ENCODE measurements around the gene PPP2R3B.
"Not testable (repeated sequence)": the region's sequence is repeated elsewhere in the genome, so short reads cannot be mapped to it uniquely, and the experiment has no call there.

Gene PPP2R3B, protein sequence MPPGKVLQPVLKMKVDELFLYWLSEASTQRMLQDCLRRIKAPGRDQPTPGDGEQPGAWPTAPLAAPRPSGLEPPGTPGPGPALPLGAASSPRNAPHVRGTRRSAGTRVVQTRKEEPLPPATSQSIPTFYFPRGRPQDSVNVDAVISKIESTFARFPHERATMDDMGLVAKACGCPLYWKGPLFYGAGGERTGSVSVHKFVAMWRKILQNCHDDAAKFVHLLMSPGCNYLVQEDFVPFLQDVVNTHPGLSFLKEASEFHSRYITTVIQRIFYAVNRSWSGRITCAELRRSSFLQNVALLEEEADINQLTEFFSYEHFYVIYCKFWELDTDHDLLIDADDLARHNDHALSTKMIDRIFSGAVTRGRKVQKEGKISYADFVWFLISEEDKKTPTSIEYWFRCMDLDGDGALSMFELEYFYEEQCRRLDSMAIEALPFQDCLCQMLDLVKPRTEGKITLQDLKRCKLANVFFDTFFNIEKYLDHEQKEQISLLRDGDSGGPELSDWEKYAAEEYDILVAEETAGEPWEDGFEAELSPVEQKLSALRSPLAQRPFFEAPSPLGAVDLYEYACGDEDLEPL

DNA sequence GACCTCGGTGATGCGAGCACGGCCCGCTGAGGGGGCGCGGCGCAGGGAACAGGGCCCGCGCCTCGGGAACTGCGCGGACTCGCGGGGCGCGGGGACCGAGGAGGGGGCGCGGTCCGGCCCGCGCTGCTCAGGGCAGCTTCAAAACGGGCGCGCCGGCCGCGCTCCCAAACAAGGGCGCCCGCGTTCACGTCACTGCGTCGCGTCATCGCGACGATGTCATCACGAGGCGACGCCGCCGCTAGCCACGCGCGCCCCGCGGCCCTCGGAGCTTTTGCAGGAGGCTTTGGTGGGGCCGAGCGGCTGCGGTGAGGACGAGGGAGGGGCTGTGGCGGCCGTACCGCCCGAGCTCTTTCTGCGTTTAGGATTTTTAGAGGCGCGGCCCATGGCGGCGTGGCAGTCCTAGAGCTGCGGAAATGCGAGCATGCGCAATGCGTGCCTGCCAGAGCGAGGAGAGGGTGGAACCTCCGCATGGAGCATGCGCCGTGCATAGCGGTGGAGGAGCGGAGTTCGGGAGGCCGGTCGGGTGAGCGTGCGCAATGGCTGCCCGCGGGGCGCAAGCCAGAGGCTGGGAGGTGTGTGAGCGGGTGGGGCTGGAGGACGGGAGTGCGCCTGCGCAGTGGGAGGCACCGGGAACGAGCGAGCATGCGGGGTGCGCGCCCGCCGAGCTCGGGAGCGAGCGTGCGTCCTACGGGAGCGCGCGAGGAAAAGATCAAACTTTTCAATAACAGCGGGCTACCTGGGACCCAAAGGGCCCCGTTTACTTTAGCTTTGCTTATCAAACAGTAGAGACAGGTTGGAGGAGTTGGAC, at the start of gene PPP2R3B:
Gene PPP2R3B (minus strand): TSS at position 140 of the 808 bp plus-strand sequence. CDS start 216 bp downstream, outside the sequence.
- DNase-seq, result no peak

DNA sequence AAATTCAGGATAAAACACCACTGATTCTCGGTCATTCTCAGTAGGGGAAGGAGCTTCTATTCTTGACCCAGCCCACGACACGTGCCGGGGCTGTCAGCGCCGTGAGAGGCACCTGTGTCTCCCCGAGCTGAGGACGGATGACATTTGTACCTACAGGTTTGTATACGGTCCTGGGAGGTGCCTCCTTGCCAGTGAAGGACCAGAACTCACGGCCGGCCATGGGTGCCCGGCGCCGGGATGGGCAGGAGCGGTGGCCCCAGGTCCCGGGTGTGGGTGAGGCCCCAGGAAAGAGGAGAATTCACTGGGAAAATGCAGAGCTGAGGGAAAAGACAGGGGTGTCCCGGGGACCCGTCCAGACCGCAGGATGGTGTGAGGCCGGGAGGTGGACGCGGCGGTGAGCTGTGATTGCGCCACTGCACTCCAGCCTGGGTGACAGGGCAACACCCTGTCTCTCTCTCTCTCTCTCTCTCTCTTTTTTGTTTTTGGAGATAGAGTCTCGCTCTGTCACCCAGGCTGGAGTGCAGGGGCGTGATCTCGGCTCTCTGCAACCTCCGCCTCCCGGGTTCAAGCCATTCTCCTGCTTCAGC, 48.9 kb upstream of the PPP2R3B start:
- no peak for DNase-seq

DNA sequence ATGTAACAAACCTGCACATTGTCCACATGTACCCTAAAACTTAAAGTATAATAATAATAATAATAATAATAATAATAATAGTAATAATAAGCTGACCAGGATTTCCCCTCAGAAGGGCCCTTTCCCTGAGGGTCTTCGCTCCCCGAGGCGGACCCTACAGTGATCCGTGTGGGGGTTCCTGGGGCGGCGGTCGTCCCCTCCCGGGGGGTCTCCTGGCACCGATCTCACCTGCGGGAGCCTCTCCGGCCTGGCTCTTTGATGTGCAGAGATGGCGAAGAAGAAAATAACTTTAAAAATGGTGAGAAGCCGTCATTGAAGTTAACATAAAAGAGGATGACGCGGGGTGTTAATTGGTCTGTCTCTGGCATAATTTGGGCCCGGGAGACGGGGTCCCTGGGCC, 48.2 kb upstream of the PPP2R3B start:
- DNase-seq, result no peak

DNA sequence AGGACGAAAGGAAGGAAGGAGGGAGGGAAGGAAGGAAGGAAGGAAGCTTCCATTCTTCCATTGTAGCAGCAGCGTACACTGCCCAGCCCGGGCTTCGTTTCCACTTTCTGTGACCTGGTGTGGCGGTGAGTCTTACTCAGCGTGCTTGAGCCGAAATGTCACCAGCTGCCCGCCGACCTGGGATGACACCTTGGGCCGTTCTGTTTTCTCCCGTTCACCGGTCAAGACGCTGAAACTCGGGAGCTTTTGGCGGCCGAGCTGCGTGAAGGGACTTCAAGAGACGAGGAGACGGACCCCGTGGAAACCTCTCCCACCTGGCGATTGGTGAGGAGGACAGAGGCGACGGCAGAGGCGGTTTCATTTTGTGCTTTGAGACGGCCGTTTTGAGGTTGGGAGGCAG, 47.1 kb upstream of the PPP2R3B start:
- no peak for DNase-seq

DNA sequence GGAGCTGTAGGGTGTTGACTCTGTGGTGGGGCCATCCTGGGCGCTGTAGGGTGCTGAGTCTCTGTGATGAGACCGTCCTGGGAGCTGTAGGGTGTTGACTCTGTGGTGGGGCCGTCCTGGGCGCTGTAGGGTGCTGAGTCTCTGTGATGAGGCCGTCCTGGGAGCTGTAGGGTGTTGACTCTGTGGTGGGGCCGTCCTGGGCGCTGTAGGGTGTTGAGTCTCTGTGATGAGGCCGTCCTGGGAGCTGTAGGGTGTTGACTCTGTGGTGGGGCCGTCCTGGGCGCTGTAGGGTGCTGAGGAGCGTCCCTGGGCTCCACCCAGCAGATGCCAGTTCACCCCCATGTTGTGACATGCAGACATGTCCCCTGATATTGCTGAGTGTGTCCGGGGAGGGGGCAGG, 46.0 kb upstream of the PPP2R3B start:
- not testable (repeated sequence) for DNase-seq

DNA sequence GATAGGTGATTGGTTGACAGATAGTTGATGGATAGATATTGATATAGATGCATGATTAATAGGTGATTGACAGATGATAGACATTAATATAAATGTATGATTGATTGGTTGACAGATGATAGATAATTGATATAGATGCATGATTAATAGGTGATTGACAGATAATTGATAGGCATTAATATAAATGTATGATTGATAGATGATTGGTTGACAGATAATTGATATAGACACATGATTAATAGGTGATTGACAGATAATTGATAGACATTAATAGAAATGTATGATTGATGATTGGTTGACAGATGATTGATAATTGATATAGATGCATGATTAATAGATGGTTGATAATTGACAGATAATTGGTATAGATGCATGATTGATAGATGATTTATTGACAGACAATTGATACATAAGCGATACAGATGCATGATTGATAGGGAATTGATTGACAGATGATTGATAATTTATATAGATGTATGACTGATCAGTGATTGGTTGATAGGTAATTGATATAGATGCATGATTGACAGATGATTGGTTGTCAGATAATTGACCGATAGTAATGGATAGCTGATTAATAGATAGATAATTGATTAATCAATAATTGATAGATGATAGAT, 44.9 kb upstream of the PPP2R3B start:
- no peak for DNase-seq

DNA sequence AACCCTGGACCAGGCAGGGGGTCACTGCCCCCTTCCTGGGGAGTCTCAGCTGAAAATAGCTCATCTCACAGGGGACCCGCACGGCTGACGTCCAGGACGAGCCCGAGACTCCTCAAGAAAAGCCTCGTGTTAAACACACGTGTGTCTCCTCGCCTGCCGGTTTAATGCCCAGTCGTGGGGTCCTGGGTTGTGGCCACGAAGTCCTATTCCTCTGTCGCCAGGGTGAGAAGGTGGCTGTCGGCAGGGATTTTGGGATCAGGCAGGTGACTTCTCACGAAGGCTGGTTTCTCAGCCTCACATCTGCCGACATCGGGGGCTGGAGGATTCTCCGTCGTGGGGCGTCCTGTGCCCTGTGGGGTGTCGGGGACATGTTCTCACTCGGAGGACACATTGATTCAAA, 44.3 kb upstream of the PPP2R3B start:
- no peak for DNase-seq

DNA sequence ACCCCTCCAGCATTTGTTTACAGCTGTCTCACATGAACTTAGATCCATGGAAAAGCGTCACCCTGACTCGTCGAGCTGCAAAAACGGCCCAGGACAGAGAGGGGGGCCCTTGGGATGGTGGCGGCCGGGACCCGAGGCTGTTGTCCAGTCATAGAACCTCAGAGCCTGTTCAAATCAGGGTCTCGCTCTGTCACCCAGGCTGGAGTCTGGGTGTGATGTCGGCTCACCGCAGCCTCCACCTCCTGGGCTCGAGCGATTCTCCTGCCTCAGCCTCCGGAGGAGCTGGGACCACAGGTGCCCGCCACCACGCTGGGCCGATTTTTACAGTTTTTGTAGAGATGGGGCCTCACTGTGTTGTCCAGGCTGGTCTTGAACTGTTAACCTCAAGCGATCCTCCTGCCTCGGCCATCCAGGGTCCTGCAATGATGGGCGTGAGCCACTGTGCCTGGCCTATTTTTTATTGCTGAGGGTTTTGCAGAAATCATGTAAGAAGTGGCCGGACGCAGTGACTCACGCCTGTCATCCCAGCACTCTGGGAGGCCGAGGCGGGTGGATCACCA, 42.6 kb upstream of the PPP2R3B start:
- no peak for DNase-seq

DNA sequence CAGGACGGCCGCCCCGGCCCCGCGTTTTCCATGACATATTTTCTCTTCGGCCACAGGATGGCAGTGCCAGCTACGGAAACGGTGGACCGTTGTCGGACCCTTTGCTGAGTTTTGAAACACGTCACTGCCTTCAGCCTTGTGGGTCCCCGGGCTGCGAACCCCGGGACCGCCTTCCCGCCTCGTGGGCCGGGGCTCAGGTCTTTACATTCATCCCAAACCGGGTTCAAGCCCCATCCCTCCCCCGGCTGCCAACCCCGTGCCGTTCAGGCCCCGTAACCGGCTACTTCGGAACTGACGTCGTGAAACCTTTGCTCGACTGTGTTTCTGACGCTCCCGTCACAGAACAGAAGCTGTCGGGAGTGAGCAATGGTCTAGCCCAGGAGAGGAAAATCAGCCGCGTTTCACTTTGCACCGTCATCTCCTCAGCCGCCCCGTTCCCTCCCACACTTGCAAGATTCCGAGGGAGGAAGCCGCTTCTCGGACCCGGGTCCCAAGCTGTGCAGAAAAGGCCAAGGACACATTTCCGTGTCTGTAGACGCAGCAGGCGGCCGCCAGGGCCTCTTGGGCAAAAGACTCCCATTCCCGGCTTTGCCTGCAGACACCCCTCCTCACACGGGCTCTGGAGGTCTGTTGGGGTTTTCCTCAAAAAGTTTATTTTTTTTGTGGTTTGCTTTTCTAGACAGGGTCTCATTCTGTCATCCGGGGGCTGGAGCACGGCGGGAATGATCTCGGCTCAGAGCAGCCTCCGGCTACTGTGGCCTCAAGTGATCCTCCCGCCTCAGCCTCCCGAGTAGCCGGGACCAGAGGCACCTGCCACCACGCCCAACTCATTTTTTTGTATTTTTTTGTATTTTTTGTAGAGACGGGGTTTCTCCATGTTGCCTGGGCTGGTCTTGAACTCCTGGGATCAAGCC, 41.4 kb upstream of the PPP2R3B start:
- no peak for DNase-seq

DNA sequence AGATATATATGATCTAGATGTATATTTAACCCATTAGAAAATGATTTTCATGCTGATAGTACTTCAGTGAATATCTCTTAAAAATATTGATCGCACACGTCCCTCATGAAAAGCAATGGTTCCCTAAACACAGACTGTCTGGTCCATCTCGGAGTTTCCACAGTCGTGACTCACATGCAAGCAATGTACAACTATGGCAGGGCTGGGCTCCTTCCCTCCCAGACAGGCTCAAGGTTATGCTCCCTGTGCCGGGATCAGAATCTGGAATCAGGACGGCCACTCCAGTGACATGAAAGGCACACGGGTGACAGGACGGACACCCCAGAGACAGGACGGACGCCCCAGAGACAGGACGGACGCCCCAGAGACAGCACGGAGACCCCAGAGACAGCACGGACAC, 40.2 kb upstream of the PPP2R3B start:
- DNase-seq, result no peak

DNA sequence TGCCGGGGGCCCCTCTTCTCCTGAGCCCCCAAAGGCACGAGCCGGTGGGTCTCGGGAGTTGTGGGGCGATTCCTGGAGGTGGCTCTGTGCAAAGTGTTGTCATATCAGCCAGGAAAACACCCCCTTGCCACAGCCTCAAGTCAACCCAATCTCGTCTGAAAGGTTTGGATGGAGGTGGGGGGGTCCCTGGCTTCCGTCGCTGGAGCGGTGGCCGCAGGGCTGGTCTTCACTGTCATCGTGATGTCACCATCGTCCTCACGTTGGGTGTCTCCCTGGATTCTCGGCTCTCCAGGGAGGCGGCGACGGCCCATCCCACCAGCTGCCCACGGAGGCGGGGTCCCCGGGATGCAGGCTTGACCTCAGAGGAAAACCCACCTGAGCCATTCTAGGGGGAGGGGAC, 38.3 kb upstream of the PPP2R3B start:
- no peak for DNase-seq

DNA sequence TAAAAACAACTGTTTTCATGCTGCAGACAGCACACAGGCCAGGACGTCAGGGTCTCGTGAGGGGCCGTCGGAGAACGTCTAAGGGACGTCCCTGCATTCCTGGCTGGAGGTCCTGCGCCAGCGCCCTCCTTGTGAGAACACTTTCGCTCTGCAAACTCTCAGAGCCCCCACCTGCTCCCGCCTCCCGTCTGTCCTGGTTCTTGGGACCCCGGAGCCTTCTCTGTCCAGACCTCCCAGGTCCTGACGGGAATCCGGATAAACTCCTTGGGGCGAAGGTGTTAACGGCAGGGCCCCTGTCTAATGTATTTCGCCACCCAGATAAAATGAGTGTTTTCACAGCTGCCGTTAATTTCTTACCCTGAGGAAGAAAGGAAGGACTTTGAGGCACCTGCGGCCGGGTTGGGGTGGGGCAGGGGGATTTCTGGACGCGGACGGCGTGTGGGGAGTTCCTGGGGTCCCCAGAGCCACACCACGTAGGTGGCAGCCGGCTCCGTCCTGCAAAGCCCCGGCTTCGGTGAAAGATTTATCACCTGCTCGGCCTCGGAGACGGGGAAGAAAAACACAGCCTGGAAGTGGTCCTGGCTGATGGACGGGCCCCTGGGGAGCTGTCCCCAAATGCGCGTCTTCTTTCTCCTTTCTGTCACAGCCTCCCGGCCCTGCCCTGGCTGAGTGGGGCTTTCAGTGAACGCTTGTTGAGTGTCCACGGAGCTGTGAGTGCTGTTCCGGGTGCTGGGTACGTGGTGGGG, 35.1 kb upstream of the PPP2R3B start:
- DNase-seq, result no peak

DNA sequence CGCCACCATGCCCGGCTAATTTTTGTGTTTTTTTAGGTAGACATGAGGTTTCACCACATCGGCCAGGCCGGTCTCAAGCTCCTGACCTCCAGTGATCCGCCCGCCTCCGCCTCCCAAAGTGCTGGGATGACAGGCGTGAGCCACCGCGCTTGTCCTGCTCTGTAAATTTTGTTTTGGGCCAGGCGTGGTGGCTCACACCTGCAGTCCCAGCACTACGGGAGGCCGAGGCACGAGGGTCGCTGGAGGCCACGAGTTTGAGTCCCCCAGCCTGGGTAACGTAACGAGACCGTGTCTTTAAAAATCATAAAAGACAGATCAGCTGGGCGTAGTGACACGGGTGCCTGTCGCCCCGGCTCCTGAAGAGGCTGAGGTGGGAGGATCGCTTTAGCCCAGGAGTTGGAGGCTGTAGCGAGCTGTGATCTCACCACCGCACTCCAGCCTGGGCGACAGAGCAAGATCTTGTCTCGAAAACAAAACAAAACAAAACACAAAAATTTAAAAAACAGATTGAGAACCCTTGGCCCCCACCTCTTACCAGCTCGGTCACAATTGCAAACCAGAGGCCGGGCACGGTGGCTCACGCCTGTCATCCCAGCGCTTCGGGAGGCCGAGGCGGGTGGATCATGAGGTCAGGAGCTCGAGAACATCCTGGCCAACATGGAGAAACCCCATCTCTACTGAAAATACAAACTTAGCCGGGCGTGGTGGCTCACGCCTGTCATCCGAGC, 34.0 kb upstream of the PPP2R3B start:
- no peak for DNase-seq

DNA sequence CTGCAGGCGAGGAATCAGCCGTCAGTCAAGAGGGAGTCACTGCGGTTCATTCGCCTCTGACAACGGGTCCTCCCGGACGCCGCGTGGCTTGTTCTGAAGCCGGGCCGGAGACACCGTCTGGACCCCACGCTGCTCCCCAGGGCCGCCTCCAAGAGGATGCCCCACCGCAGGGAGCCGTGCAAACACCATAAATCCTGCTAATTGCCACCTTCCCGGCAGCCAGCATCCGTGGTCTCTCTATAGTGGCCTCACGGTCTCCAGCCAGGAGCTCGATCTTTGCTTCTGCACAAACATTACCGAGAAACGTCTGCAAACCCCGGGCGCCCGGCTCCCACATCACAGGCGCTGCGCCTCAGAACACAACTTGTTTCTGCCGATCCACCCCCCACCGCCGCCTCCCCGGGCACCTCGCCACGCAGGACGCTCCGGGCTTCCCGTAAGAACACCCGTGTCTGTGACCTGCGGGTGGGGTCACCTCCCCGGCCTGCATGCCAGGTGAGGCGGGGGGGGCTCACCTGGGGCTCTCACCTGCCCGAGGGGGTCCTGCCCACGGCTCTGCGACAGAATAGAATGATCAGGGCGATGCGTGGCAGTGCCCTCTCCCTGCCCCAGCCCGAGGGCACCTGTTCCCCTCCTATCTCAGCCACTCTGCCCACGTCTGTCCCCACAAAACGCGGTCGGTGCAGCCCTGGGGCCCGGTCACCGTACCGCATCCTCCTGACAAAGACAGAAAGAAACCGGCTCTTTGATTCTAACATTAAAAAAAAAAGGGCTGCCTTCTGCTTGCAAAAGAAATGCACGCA, 32.4 kb upstream of the PPP2R3B start:
- no peak for DNase-seq

DNA sequence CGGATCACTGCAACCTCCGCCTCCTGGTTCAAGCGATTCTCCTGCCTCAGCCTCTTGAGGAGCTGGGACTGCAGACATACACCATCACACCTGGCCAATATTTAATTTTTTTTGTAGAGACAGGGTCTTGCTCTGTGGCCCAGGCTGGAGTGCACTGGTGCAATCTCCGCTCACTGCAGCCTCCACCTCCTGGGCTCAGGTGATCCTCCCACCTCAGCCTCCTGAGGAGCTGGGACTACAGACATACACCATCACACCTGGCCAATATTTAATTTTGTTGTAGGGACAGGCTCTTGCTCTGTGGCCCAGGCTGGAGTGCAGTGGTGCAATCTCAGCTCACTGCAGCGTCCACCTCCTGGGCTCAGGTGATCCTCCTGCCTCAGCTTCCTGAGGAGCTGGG, 28.8 kb upstream of the PPP2R3B start:
- DNase-seq, result not testable (repeated sequence)

DNA sequence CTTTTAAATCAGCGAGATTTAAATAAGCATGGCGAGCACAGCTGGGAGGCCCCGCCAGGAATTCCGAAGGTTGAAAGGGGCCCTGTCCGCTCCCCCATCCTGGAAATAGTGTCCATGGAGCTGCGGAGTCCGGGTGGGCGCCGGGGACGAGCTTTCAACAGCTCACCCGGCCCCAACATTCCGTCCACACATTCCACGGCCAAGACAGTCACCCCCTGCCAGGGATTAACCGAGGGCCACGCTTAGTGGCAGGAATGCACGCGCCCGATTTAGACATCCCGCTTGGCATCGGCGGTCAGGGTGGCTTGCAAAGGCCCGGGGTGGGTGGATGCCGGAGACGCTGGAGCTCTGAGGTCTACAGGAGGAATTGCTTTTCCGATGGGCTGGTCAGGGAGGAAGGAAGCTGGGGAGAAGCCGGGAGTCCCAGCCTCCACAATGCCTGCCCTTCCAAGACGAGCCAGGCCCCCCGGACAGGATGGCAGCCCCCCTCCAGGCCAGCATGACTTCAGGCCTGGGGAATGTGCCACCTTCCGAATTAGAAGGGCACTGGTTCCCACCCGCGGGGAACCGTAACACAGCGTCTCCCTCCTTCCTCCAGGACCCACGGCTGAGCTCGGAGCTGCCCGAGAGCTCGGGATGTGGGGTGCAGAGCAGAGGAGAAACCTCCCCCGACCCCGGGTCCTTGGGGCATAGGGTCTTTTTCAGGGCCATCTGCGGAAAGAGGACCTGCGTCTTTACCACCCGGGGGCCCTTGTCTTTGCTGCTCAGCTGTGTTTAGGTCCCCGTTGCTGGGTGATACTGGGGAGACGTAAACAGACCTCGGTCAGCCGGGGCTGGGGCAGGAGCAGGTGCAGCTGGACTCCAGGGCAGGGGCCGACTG, 26.9 kb upstream of the PPP2R3B start:
- DNase-seq, result no peak

DNA sequence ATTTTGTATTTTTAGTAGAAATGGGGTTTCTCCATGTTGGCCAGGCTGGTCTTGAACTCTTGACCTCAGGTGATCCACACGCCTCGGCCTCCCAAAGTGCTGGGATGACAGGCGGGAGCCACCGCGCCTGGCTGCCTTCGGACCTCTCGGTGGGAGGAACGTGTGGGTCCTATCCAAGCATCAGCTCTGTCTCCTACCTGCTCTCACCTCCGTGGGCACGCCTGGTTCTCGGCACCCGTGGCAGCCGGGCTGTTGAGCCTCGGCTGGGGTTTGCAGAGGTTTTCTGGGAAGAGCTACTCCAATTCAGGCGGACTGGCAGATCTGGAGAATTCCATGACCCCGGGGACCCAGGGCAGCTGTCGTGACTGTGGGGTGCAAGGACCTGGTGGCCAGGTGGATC, 23.6 kb upstream of the PPP2R3B start:
- no peak for DNase-seq

DNA sequence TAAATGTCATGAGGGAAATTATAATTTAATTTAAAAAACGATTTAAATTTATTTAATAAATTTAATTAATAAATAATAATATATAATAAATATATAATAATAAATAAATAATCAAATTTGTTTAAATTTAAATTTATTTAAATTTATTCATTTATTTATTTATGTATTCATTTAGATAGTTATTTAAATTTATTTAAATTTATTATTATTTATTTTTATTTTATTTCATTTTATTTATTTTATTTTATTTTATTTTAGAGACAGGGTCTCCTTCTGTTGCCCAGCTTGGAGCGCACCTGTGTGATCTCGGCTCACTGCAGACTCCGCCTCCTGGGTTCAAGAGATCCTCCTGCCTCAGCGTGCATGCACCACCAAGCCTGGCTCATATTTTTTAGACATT, 18.4 kb upstream of the PPP2R3B start:
- DNase-seq, result no peak

Measured in NCI-H1436 (cell line).